ENCODE measurements around the gene VPS18.

Gene VPS18

GRCh38 chr15:40940296-40940801, 46.1 kb downstream of the VPS18 start:
- no peak for TF ChIP-seq CTCF (IDR thresholded peaks at IDR 0.05; ENCODE audit: insufficient read depth, low read length, missing control alignments)
- no peak for DNase-seq (ENCODE audit: low read depth, low spot score)
- POLR2A ChIA-PET = interaction anchor here (1.2 to 3.6 kb wide), 3 partner anchors 13 to 32 kb away, joined by 3 to 54 read pairs (median 5); partner anchors contain the start of gene CHAC1
- CTCF ChIA-PET = interaction anchor here (0.6 to 7.9 kb wide), 16 partner anchors 10 to 244 kb away, joined by 3 to 179 read pairs (median 20); partner anchors contain the start of genes CHAC1, DLL4 and VPS18
- H3K4me3 ChIP-seq (ENCODE audit: low read depth, low read length) = no peak overlapping the region

- no peak for DNase-seq (ENCODE audit: low read depth, low spot score)
- POLR2A ChIA-PET = interaction anchor here (0.6 to 3.6 kb wide), 7 partner anchors 13 to 176 kb away, joined by 3 to 54 read pairs (median 5); partner anchors contain the start of gene CHAC1
- CTCF ChIA-PET = interaction anchor here (0.6 to 7.9 kb wide), 45 partner anchors 7 to 307 kb away, joined by 3 to 179 read pairs (median 6); partner anchors contain the start of genes CHAC1, DLL4, PPP1R14D and VPS18
- peak overlapping the region; percentile 49 for H3K4me3 ChIP-seq (ENCODE audit: low read depth, low read length)
- no peak for TF ChIP-seq CTCF (IDR thresholded peaks at IDR 0.05; ENCODE audit: insufficient read depth, low read length, missing control alignments)
Measured at GRCh38 chr15:40941068-40941527, 46.8 kb downstream of the VPS18 start.

GRCh38 chr15:40941528-40942336, 47.5 kb downstream of the VPS18 start:
- POLR2A ChIA-PET = interaction anchor here (0.6 to 3.6 kb wide), 7 partner anchors 12 to 176 kb away, joined by 3 to 54 read pairs (median 5); partner anchors contain the start of gene CHAC1
- H3K4me3 ChIP-seq (ENCODE audit: low read depth, low read length) = peak overlapping the region; percentile 59
- DNase-seq (ENCODE audit: low read depth, low spot score) = no peak
- peak; percentile 39 for TF ChIP-seq CTCF (IDR thresholded peaks at IDR 0.05; ENCODE audit: insufficient read depth, low read length, missing control alignments)
- CTCF ChIA-PET = interaction anchor here (0.6 to 7.9 kb wide), 53 partner anchors 7 to 342 kb away, joined by 3 to 179 read pairs (median 5); partner anchors contain the start of genes CHAC1, DLL4, PPP1R14D and VPS18

GRCh38 chr15:40942337-40942854, 48.1 kb downstream of the VPS18 start:
- ChIA-PET POLR2A (interaction anchor here (1.3 to 3.6 kb wide), 4 partner anchors 11 to 36 kb away, joined by 5 to 54 read pairs (median 6); partner anchors contain the start of gene CHAC1), CTCF (interaction anchor here (0.6 to 7.9 kb wide), 37 partner anchors 8 to 342 kb away, joined by 3 to 179 read pairs (median 9); partner anchors contain the start of genes CHAC1, DLL4 and PPP1R14D)
- no peak for TF ChIP-seq CTCF (IDR thresholded peaks at IDR 0.05; ENCODE audit: insufficient read depth, low read length, missing control alignments)
- peak overlapping the region; percentile 59 for H3K4me3 ChIP-seq (ENCODE audit: low read depth, low read length)
- no peak for DNase-seq (ENCODE audit: low read depth, low spot score)

GRCh38 chr15:40942878-40943277, 48.6 kb downstream of the VPS18 start:
- ChIA-PET POLR2A (interaction anchor here (0.6 to 3.6 kb wide), 3 partner anchors 11 to 549 kb away, joined by 3 to 54 read pairs (median 3); partner anchors contain the start of gene CHAC1), CTCF (interaction anchor here (1.0 to 7.9 kb wide), 28 partner anchors 9 to 243 kb away, joined by 3 to 179 read pairs (median 11); partner anchors contain the start of genes CHAC1 and DLL4)
- TF ChIP-seq CTCF (IDR thresholded peaks at IDR 0.05; ENCODE audit: insufficient read depth, low read length, missing control alignments) = no peak
- no peak overlapping the region; the same call in 1 of the 2 replicates for H3K4me3 ChIP-seq (ENCODE audit: low read depth, low read length)
- DNase-seq (ENCODE audit: low read depth, low spot score) = no peak
